ENCODE results near the gene NUDT6. TPM values are rescaled to one million over a fixed set of nuclear protein-coding genes. Genes with fewer than 3 reads are reported as not detected.

The NUDT6 gene
- total RNA-seq, 1 experiment from 2014 or later, result 4.0 TPM

- H3K9me3 Mint-ChIP-seq, result no peaks in the 10 kb centered on the region
- peak overlapping the region in 1 of 3 experiments; percentile 54; a peak in 2 of 7 replicates for H3K27ac Mint-ChIP-seq
- no peak overlapping the region for H3K18ac ChIP-seq (ENCODE audit: insufficient read length, low read depth, low read length)
- H3K23me2 ChIP-seq (ENCODE audit: insufficient read length, low read depth, low read length, poor library complexity, severe bottlenecking), result no peaks in the 10 kb centered on the region
- H3K79me2 ChIP-seq (ENCODE audit: insufficient read depth, low read length), result 0 out of 2 replicates have a peak, but pooled peaks cover 2% of the 10 kb centered on the region
- no peak overlapping the region for H3K9ac ChIP-seq (ENCODE audit: extremely low read depth, insufficient read length, low read length)
- no peak overlapping the region for H3K27ac ChIP-seq (ENCODE audit: insufficient read length, low read depth, low read length)
- H2BK15ac ChIP-seq (ENCODE audit: low read depth, low read length), result no peak overlapping the region
- H3K4me1 Mint-ChIP-seq, result peaks cover 9 to 13% of the 10 kb centered on the region in 2 experiments
- no peak overlapping the region for H2BK12ac ChIP-seq (ENCODE audit: insufficient read length, low read depth, low read length)
- DNase-seq, result no peak
- H3K9me3 ChIP-seq (ENCODE audit: control insufficient read depth, low read depth, low read length), result no peaks in the 10 kb centered on the region
- H3K4me3 Mint-ChIP-seq, result no peak overlapping the region
- H2AFZ ChIP-seq (ENCODE audit: low read length), result no peak overlapping the region
- no peaks in the 10 kb centered on the region for H3K27me3 Mint-ChIP-seq (ENCODE audit: low read depth)
- no peak overlapping the region for H3K4ac ChIP-seq (ENCODE audit: low read depth, low read length)
- no peak overlapping the region for H2BK20ac ChIP-seq (ENCODE audit: low read depth, low read length, poor library complexity, severe bottlenecking)
- H3K14ac ChIP-seq (ENCODE audit: insufficient read depth, low read length), result no peak overlapping the region
- peaks cover 3 to 9% (median 4%) of the 10 kb centered on the region in 3 experiments; a peak in 5 of 7 replicates for H3K36me3 Mint-ChIP-seq (ENCODE audit: insufficient read depth in 1 of 3, low read depth in 3 of 3)
- no peak overlapping the region for H2AK5ac ChIP-seq (ENCODE audit: insufficient read length, low read length)
- no peak overlapping the region for H4K91ac ChIP-seq (ENCODE audit: insufficient read length, low read depth, low read length)
- no peak overlapping the region for H4K5ac ChIP-seq (ENCODE audit: insufficient read length, low read depth, low read length)
- no peak overlapping the region for H2BK5ac ChIP-seq (ENCODE audit: insufficient read length, low read length)
- no peaks in the 10 kb centered on the region for H3K4me1 ChIP-seq (ENCODE audit: insufficient read depth, low read length)
- H4K20me1 ChIP-seq (ENCODE audit: control insufficient read depth, insufficient read depth, insufficient read length), result no peaks in the 10 kb centered on the region
- no peaks in the 10 kb centered on the region for H3K27me3 ChIP-seq (ENCODE audit: insufficient read depth, low read length)
- no peak overlapping the region for H2BK120ac ChIP-seq (ENCODE audit: low read depth, low read length, poor library complexity, severe bottlenecking)
- H3K79me1 ChIP-seq (ENCODE audit: insufficient read depth, low read depth, low read length, poor library complexity, severe bottlenecking), result no peaks in the 10 kb centered on the region
- H3K56ac ChIP-seq (ENCODE audit: insufficient read length, low read depth, low read length), result no peak overlapping the region
- H4K8ac ChIP-seq (replicated peaks; ENCODE audit: insufficient read length, low read depth, low read length), result no peak overlapping the region
- H3T11ph ChIP-seq (ENCODE audit: low read length), result no peak overlapping the region
- no peak overlapping the region for H3K23ac ChIP-seq (ENCODE audit: insufficient read length, low read depth, low read length)
- no CpG with 5 or more reads among the region's 6 CpGs for WGBS (ENCODE audit: extremely low coverage, insufficient read length, low lambda C conversion rate)
- no peak for TF ChIP-seq CTCF (conservative IDR thresholded peaks at IDR 0.05)
- H3K4me2 ChIP-seq (ENCODE audit: insufficient read depth, insufficient read length, low read length), result no peak overlapping the region
Measured at GRCh38 chr4:122968227-122968812, 45.9 kb upstream of the NUDT6 start.
